Right atrium auricular region (tissue), 2 donors: ENCODE measurements around the gene PRDM12. TPM values are rescaled to one million over a fixed set of nuclear protein-coding genes. Genes with fewer than 3 reads are reported as not detected.

Experiments
- DNase-seq: peaks from one replicate; pipeline ENCODE4 v3.0.0-alpha.2; 2019; ENCODE audit warnings: low spot score
- H3K27ac ChIP-seq, 2 donors: fragments of 200-600 bp; sonication (generic); 1 replicate in 1 of 2; 2 replicates in 1 of 2; pipeline ENCODE4 v1.5.1; 2016 to 2019
- H3K27me3 ChIP-seq, 2 donors: fragments of 200-600 bp; sonication (generic); one replicate each; pipeline versions ENCODE4 v1.5.1 to v1.6.0; 2017 to 2019
- H3K36me3 ChIP-seq: fragments of 200-600 bp; sonication (generic); one replicate; pipeline ENCODE4 v1.5.1; 2016
- H3K4me1 ChIP-seq, 2 donors: fragments of 200-600 bp; sonication (generic); one replicate each; pipeline versions ENCODE4 v1.5.1 to v1.6.0; 2017 to 2019
- H3K4me3 ChIP-seq, 2 donors: fragments of 200-600 bp; sonication (generic); 1 replicate in 1 of 2; 2 replicates in 1 of 2; pipeline ENCODE4 v1.5.1; 2017 to 2019; ENCODE audit warnings: mild to moderate bottlenecking in 1 of 2, moderate library complexity in 1 of 2
- H3K9me3 ChIP-seq, 2 donors: fragments of 200-600 bp; sonication (generic); one replicate each; pipeline ENCODE4 v1.5.1; 2019
- total RNA-seq, 2 donors: library from RNA; depleted of rRNA; stranded (reverse); fragments of >200 nt; gene quantifications; one replicate each; pipeline ENCODE4 v1.1.0, GENCODE V29; 2016
- TF ChIP-seq, protein P1 (sequence below), 2 donors: fragments of 200-600 bp; sonication (generic); IDR thresholded peaks; one replicate each; pipeline ENCODE4 v1.5.1; 2019; ENCODE audit warnings: antibody characterized with exemption in 2 of 2

Gene PRDM12
- total RNA-seq, 2 donors from 2014 or later = not detected

DNA sequence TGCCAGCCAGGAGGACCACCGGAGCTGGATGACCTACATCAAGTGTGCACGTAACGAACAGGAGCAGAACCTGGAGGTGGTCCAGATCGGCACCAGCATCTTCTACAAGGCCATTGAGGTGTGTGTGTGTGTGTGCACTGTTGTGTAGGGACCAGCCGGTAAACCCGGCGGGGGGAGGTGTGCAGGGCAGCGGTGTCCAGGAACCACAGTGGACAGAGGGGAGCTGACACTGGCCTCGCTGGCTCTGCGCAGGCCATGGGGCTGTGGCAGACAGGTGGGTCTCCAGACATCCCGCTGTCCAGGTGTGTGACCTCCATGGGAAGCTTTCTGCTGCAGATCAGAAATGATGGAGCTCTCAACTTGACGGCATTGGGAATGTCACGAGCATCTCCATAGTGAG is 3.8 kb downstream of the PRDM12 start:
- Histone ChIP-seq H3K4me1 (peaks cover 0 to 35% of the 10 kb centered on the region in 2 donors), H3K9me3 (no peaks in the 10 kb centered on the region), H3K27me3 (peaks cover 36 to 37% of the 10 kb centered on the region in 2 donors), H3K4me3 (no peak overlapping the region), H3K27ac (no peak overlapping the region), H3K36me3 (no peaks in the 10 kb centered on the region)
- TF ChIP-seq, protein P1, sequence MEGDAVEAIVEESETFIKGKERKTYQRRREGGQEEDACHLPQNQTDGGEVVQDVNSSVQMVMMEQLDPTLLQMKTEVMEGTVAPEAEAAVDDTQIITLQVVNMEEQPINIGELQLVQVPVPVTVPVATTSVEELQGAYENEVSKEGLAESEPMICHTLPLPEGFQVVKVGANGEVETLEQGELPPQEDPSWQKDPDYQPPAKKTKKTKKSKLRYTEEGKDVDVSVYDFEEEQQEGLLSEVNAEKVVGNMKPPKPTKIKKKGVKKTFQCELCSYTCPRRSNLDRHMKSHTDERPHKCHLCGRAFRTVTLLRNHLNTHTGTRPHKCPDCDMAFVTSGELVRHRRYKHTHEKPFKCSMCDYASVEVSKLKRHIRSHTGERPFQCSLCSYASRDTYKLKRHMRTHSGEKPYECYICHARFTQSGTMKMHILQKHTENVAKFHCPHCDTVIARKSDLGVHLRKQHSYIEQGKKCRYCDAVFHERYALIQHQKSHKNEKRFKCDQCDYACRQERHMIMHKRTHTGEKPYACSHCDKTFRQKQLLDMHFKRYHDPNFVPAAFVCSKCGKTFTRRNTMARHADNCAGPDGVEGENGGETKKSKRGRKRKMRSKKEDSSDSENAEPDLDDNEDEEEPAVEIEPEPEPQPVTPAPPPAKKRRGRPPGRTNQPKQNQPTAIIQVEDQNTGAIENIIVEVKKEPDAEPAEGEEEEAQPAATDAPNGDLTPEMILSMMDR (IDR thresholded peaks at IDR 0.05) = no peak
- no peak for DNase-seq

DNA sequence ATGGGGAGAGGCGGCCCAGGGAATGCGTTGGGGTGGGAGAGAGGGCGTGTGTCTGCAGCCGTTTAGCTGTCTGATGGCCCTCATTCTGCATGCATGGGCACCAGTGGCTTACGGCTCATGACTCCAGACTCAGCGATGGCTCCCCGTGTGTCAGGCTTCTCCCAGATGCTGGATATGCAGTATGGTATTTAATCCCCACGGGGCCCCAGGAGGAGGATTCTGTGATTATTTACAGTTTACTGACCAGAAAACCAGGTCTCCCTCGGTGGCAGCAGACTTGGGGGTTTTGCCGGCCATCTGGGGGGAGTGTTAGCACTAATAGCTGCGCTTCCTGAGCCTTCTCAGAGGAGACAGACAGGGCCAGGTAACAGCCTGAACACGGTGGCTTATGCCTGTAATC is 4.3 kb downstream of the PRDM12 start:
- H3K27ac ChIP-seq = no peak overlapping the region
- H3K4me1 ChIP-seq = peaks cover 0 to 30% of the 10 kb centered on the region in 2 donors
- DNase-seq = no peak
- TF ChIP-seq, protein P1 (IDR thresholded peaks at IDR 0.05) = no peak
- peaks cover 32% of the 10 kb centered on the region in 2 donors for H3K27me3 ChIP-seq
- no peaks in the 10 kb centered on the region for H3K36me3 ChIP-seq
- no peak overlapping the region for H3K4me3 ChIP-seq
- H3K9me3 ChIP-seq = no peaks in the 10 kb centered on the region

DNA sequence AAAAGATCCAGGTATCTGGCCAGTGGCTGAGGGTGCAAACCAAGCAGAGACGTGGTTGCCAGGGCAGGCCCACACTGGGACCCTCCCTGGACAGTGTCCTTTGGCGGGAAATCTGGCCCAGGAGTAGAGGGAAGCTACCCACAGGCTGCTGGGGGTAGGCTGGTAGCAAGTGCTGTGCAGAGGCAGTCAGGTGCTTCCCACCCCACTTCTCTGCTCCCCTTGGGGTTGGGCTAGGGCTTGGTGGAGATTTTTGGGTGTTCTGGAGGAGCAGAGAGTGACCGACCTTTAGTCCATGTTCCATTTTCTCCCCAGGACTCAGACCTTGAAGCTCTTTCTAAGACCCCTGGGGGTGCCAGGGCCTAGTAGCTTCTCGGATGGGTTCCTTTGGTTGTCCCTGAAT is 5.6 kb downstream of the PRDM12 start:
- Histone ChIP-seq H3K27me3 (peaks cover 19% of the 10 kb centered on the region in 2 donors), H3K9me3 (no peaks in the 10 kb centered on the region), H3K4me3 (no peak overlapping the region), H3K4me1 (peaks cover 0 to 17% of the 10 kb centered on the region in 2 donors), H3K36me3 (no peaks in the 10 kb centered on the region), H3K27ac (no peak overlapping the region)
- TF ChIP-seq, protein P1 (IDR thresholded peaks at IDR 0.05) = no peak
- no peak for DNase-seq

DNA sequence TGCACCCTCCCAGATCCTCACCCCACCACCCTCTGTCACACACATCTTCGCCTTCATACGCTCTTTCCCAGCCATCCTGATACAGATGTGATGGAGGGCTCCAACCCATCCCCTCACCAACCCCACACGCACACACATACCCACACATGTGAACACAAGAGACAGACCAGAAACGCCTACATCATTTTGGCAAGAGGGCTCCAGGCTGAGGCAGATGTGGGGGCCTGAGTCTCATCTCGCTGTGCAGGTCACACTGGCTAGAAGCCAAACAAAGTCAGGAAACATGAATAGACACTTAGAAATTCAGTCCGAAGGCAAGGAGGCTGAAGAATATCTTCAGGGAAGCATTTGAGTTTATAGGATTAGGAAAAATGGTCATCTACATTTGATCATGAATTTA is 6.2 kb downstream of the PRDM12 start:
- DNase-seq = no peak
- H3K36me3 ChIP-seq = no peaks in the 10 kb centered on the region
- H3K27me3 ChIP-seq = peaks cover 12% of the 10 kb centered on the region in 2 donors
- TF ChIP-seq, protein P1 (IDR thresholded peaks at IDR 0.05) = no peak
- H3K27ac ChIP-seq = no peak overlapping the region
- no peaks in the 10 kb centered on the region for H3K9me3 ChIP-seq
- no peak overlapping the region for H3K4me3 ChIP-seq
- peaks cover 0 to 10% of the 10 kb centered on the region in 2 donors for H3K4me1 ChIP-seq

DNA sequence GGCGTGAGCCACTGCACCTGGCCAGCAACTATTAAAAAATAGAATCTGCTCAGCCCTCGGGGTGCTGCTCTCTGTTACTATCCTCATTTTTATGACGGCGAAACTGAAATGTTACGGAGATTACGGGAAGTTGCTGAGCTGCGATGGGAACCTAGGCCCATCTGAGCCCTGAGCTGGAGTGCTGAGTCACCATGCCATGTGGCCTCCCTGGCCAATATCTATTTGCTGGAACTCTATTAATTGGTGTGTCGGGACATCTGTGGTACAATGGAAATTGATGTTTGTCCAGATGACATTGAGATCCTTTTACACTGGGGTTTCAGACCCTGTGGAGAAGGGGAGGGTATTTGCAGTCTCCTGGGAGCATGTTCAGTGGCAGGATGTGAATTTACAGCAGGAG is 8.1 kb downstream of the PRDM12 start:
- Histone ChIP-seq H3K4me1 (no peaks in the 10 kb centered on the region), H3K4me3 (no peak overlapping the region), H3K27me3 (no peaks in the 10 kb centered on the region), H3K36me3 (no peaks in the 10 kb centered on the region), H3K27ac (no peak overlapping the region), H3K9me3 (no peaks in the 10 kb centered on the region)
- DNase-seq = no peak
- TF ChIP-seq, protein P1 (IDR thresholded peaks at IDR 0.05) = no peak

DNA sequence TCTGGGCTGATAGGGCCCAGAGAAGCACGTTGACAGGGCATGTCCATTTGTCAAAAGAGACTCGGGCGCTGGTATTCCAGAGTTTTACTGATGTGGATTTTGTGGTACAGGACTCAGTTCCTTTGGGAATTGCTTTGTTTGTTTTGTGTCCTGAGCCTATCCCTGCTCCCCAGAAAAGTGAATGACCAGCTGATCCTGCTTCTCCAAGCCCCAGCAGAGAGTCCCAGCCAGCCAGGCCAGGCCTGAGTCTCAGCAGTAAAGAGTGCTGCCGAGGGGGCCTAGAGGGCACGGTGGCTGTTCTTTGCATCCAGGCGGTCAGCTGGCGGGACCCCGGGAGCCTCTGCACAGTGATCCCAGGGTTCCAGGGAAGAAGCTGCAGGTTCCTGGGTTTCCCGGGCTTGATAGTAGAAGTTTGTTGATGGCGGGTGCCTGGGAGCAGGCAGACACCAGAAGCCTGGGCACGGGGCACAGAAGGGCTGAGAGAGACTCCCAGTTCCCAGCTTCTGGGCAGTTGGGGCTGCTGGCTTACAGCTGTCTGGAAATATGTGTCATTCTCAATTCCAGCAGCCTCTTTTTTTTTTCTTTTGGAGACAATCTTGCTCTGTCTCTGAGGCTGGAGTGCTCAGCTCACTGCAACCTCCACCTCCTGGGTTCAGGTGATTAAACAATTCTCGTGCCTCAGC is 8.7 kb downstream of the PRDM12 start:
- no peaks in the 10 kb centered on the region for H3K36me3 ChIP-seq
- DNase-seq = no peak
- no peaks in the 10 kb centered on the region for H3K9me3 ChIP-seq
- no peaks in the 10 kb centered on the region for H3K4me1 ChIP-seq
- no peak overlapping the region for H3K27ac ChIP-seq
- H3K4me3 ChIP-seq = no peak overlapping the region
- no peaks in the 10 kb centered on the region for H3K27me3 ChIP-seq
- TF ChIP-seq, protein P1 (IDR thresholded peaks at IDR 0.05) = no peak
